Measurements from ENCODE around the gene PDIK1L.

- TF ChIP-seq ZNF16 (tag by site-specific recombination; IDR thresholded peaks at IDR 0.05; ENCODE audit: low read depth), result no peak
- TF ChIP-seq CTCF (tag by site-specific recombination; IDR thresholded peaks at IDR 0.05), result no peak
- TF ChIP-seq HOXD13 (CRISPR knock-in tag; IDR thresholded peaks at IDR 0.05; ENCODE audit: borderline replicate concordance), result no peak
- TF ChIP-seq ZBTB44 (tag by site-specific recombination; IDR thresholded peaks at IDR 0.05), result no peak
- no peak for TF ChIP-seq MEIS1 (CRISPR knock-in tag; IDR thresholded peaks at IDR 0.05; ENCODE audit: borderline replicate concordance)
- no peak for TF ChIP-seq ZBTB21 (tag by site-specific recombination; IDR thresholded peaks at IDR 0.05)
- TF ChIP-seq, protein P1, sequence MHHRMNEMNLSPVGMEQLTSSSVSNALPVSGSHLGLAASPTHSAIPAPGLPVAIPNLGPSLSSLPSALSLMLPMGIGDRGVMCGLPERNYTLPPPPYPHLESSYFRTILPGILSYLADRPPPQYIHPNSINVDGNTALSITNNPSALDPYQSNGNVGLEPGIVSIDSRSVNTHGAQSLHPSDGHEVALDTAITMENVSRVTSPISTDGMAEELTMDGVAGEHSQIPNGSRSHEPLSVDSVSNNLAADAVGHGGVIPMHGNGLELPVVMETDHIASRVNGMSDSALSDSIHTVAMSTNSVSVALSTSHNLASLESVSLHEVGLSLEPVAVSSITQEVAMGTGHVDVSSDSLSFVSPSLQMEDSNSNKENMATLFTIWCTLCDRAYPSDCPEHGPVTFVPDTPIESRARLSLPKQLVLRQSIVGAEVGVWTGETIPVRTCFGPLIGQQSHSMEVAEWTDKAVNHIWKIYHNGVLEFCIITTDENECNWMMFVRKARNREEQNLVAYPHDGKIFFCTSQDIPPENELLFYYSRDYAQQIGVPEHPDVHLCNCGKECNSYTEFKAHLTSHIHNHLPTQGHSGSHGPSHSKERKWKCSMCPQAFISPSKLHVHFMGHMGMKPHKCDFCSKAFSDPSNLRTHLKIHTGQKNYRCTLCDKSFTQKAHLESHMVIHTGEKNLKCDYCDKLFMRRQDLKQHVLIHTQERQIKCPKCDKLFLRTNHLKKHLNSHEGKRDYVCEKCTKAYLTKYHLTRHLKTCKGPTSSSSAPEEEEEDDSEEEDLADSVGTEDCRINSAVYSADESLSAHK (tag by site-specific recombination; IDR thresholded peaks at IDR 0.05), result no peak
- TF ChIP-seq HIC1 (tag by site-specific recombination; IDR thresholded peaks at IDR 0.05), result no peak
- TF ChIP-seq ZNF175 (tag by site-specific recombination; IDR thresholded peaks at IDR 0.05), result no peak
- TF ChIP-seq ZNF324 (tag by site-specific recombination; IDR thresholded peaks at IDR 0.05), result no peak
- TF ChIP-seq ZNF184 (tag by site-specific recombination; IDR thresholded peaks at IDR 0.05), result no peak
- no peak for TF ChIP-seq ZBTB11 (tag by site-specific recombination; conservative IDR thresholded peaks at IDR 0.05; ENCODE audit: low read depth)
- no peak for TF ChIP-seq ZNF433 (tag by site-specific recombination; IDR thresholded peaks at IDR 0.05; ENCODE audit: low read depth)
Measured at GRCh38 chr1:26132834-26133167, 21.2 kb downstream of the PDIK1L start.

Data from HEK293 (cell line).